ENCODE data around the gene EPHB1.

Gene EPHB1

GRCh38 chr3:134766290-134766689, 28.8 kb upstream of the EPHB1 start:
- Histone ChIP-seq H3K4me1 (ENCODE audit: insufficient read depth, insufficient read length) (no peaks in the 10 kb centered on the region), H3K36me3 (ENCODE audit: insufficient read depth, insufficient read length, low read length) (no peaks in the 10 kb centered on the region), H3K9me3 (ENCODE audit: insufficient read depth, low read length) (no peaks in the 10 kb centered on the region), H3K9ac (ENCODE audit: insufficient read length, low read depth) (no peak overlapping the region), H3K27me3 (ENCODE audit: insufficient read depth, insufficient read length) (peaks cover 6% of the 10 kb centered on the region), H3K4me3 (ENCODE audit: insufficient read length, low read depth) (no peak overlapping the region)
- no peak for DNase-seq (ENCODE audit: low read depth, low spot score)
- TF ChIP-seq ZNF274 (IDR thresholded peaks at IDR 0.05; ENCODE audit: low read depth, low read length) (no peak), YY1 (IDR thresholded peaks at IDR 0.05; ENCODE audit: insufficient read depth, insufficient read length) (no peak)

- DNase-seq (ENCODE audit: low read depth, low spot score): no peak
- no peak overlapping the region for H3K4me3 ChIP-seq (ENCODE audit: insufficient read length, low read depth)
- no peak overlapping the region for H3K9ac ChIP-seq (ENCODE audit: insufficient read length, low read depth)
- H3K9me3 ChIP-seq (ENCODE audit: insufficient read depth, low read length): no peaks in the 10 kb centered on the region
- H3K4me1 ChIP-seq (ENCODE audit: insufficient read depth, insufficient read length): no peaks in the 10 kb centered on the region
- H3K36me3 ChIP-seq (ENCODE audit: insufficient read depth, insufficient read length, low read length): no peaks in the 10 kb centered on the region
- TF ChIP-seq YY1 (IDR thresholded peaks at IDR 0.05; ENCODE audit: insufficient read depth, insufficient read length): no peak
- TF ChIP-seq SUZ12 (IDR thresholded peaks at IDR 0.05; ENCODE audit: extremely low read depth, insufficient read depth, insufficient read length): no peak
- TF ChIP-seq ZNF274 (IDR thresholded peaks at IDR 0.05; ENCODE audit: low read depth, low read length): no peak
- peaks cover 6% of the 10 kb centered on the region for H3K27me3 ChIP-seq (ENCODE audit: insufficient read depth, insufficient read length)
Measured at GRCh38 chr3:134768116-134768515, 26.9 kb upstream of the EPHB1 start.

GRCh38 chr3:134768837-134769236, 26.2 kb upstream of the EPHB1 start:
- H3K4me1 ChIP-seq (ENCODE audit: insufficient read depth, insufficient read length): no peaks in the 10 kb centered on the region
- H3K9ac ChIP-seq (ENCODE audit: insufficient read length, low read depth): no peak overlapping the region
- DNase-seq (ENCODE audit: low read depth, low spot score): no peak
- H3K4me3 ChIP-seq (ENCODE audit: insufficient read length, low read depth): no peak overlapping the region
- TF ChIP-seq ZNF274 (IDR thresholded peaks at IDR 0.05; ENCODE audit: low read depth, low read length) (no peak), SUZ12 (IDR thresholded peaks at IDR 0.05; ENCODE audit: extremely low read depth, insufficient read depth, insufficient read length) (no peak), YY1 (IDR thresholded peaks at IDR 0.05; ENCODE audit: insufficient read depth, insufficient read length) (no peak)
- H3K9me3 ChIP-seq (ENCODE audit: insufficient read depth, low read length): no peaks in the 10 kb centered on the region
- H3K36me3 ChIP-seq (ENCODE audit: insufficient read depth, insufficient read length, low read length): no peaks in the 10 kb centered on the region
- H3K27me3 ChIP-seq (ENCODE audit: insufficient read depth, insufficient read length): peaks cover 6% of the 10 kb centered on the region

- H3K27me3 ChIP-seq (ENCODE audit: insufficient read depth, insufficient read length): peaks cover 6% of the 10 kb centered on the region
- TF ChIP-seq ZNF274 (IDR thresholded peaks at IDR 0.05; ENCODE audit: low read depth, low read length): no peak
Measured at GRCh38 chr3:134769287-134769868, 25.7 kb upstream of the EPHB1 start.

GRCh38 chr3:134772011-134772410, 23.0 kb upstream of the EPHB1 start:
- H3K4me3 ChIP-seq (ENCODE audit: insufficient read length, low read depth): no peak overlapping the region
- DNase-seq (ENCODE audit: low read depth, low spot score): no peak
- H3K27me3 ChIP-seq (ENCODE audit: insufficient read depth, insufficient read length): peaks cover 3% of the 10 kb centered on the region
- no peaks in the 10 kb centered on the region for H3K9me3 ChIP-seq (ENCODE audit: insufficient read depth, low read length)
- no peaks in the 10 kb centered on the region for H3K36me3 ChIP-seq (ENCODE audit: insufficient read depth, insufficient read length, low read length)
- no peak overlapping the region for H3K9ac ChIP-seq (ENCODE audit: insufficient read length, low read depth)
- H3K4me1 ChIP-seq (ENCODE audit: insufficient read depth, insufficient read length): no peaks in the 10 kb centered on the region
- TF ChIP-seq SUZ12 (IDR thresholded peaks at IDR 0.05; ENCODE audit: extremely low read depth, insufficient read depth, insufficient read length): no peak
- no peak for TF ChIP-seq YY1 (IDR thresholded peaks at IDR 0.05; ENCODE audit: insufficient read depth, insufficient read length)
- no peak for TF ChIP-seq ZNF274 (IDR thresholded peaks at IDR 0.05; ENCODE audit: low read depth, low read length)

More at GRCh38 chr3:134769287-134769868, 25.7 kb upstream of the EPHB1 start:
- Histone ChIP-seq H3K9ac (ENCODE audit: insufficient read length, low read depth) (no peak overlapping the region), H3K4me3 (ENCODE audit: insufficient read length, low read depth) (no peak overlapping the region), H3K9me3 (ENCODE audit: insufficient read depth, low read length) (no peaks in the 10 kb centered on the region), H3K4me1 (ENCODE audit: insufficient read depth, insufficient read length) (no peaks in the 10 kb centered on the region), H3K36me3 (ENCODE audit: insufficient read depth, insufficient read length, low read length) (no peaks in the 10 kb centered on the region)
- DNase-seq (ENCODE audit: low read depth, low spot score): no peak

- Histone ChIP-seq H3K36me3 (ENCODE audit: insufficient read depth, insufficient read length, low read length) (no peaks in the 10 kb centered on the region), H3K9ac (ENCODE audit: insufficient read length, low read depth) (no peak overlapping the region), H3K27me3 (ENCODE audit: insufficient read depth, insufficient read length) (peaks cover 3% of the 10 kb centered on the region), H3K4me1 (ENCODE audit: insufficient read depth, insufficient read length) (no peaks in the 10 kb centered on the region), H3K4me3 (ENCODE audit: insufficient read length, low read depth) (no peak overlapping the region), H3K9me3 (ENCODE audit: insufficient read depth, low read length) (no peaks in the 10 kb centered on the region)
- no peak for TF ChIP-seq YY1 (IDR thresholded peaks at IDR 0.05; ENCODE audit: insufficient read depth, insufficient read length)
- TF ChIP-seq ZNF274 (IDR thresholded peaks at IDR 0.05; ENCODE audit: low read depth, low read length): no peak
- no peak for TF ChIP-seq SUZ12 (IDR thresholded peaks at IDR 0.05; ENCODE audit: extremely low read depth, insufficient read depth, insufficient read length)
- no peak for DNase-seq (ENCODE audit: low read depth, low spot score)
Measured at GRCh38 chr3:134772591-134772990, 22.5 kb upstream of the EPHB1 start.

GRCh38 chr3:134775831-134776230, 19.2 kb upstream of the EPHB1 start:
- no peak for DNase-seq (ENCODE audit: low read depth, low spot score)
- Histone ChIP-seq H3K4me3 (ENCODE audit: insufficient read length, low read depth) (no peak overlapping the region), H3K9me3 (ENCODE audit: insufficient read depth, low read length) (no peaks in the 10 kb centered on the region), H3K9ac (ENCODE audit: insufficient read length, low read depth) (no peak overlapping the region), H3K36me3 (ENCODE audit: insufficient read depth, insufficient read length, low read length) (no peaks in the 10 kb centered on the region), H3K4me1 (ENCODE audit: insufficient read depth, insufficient read length) (no peaks in the 10 kb centered on the region), H3K27me3 (ENCODE audit: insufficient read depth, insufficient read length) (no peaks in the 10 kb centered on the region)
- no peak for TF ChIP-seq ZNF274 (IDR thresholded peaks at IDR 0.05; ENCODE audit: low read depth, low read length)

GRCh38 chr3:134776518-134776917, 18.5 kb upstream of the EPHB1 start:
- H3K4me3 ChIP-seq (ENCODE audit: insufficient read length, low read depth): no peak overlapping the region
- H3K27me3 ChIP-seq (ENCODE audit: insufficient read depth, insufficient read length): no peaks in the 10 kb centered on the region
- no peaks in the 10 kb centered on the region for H3K36me3 ChIP-seq (ENCODE audit: insufficient read depth, insufficient read length, low read length)
- H3K9ac ChIP-seq (ENCODE audit: insufficient read length, low read depth): no peak overlapping the region
- TF ChIP-seq SUZ12 (IDR thresholded peaks at IDR 0.05; ENCODE audit: extremely low read depth, insufficient read depth, insufficient read length): no peak
- no peak for TF ChIP-seq ZNF274 (IDR thresholded peaks at IDR 0.05; ENCODE audit: low read depth, low read length)
- no peak for TF ChIP-seq YY1 (IDR thresholded peaks at IDR 0.05; ENCODE audit: insufficient read depth, insufficient read length)
- no peaks in the 10 kb centered on the region for H3K4me1 ChIP-seq (ENCODE audit: insufficient read depth, insufficient read length)
- H3K9me3 ChIP-seq (ENCODE audit: insufficient read depth, low read length): no peaks in the 10 kb centered on the region
- DNase-seq (ENCODE audit: low read depth, low spot score): no peak

Measured in NT2/D1 (cell line).